CD14-positive monocyte (primary cell): Measurements from ENCODE around the gene TSHZ1. TPM values are rescaled to one million over a fixed set of nuclear protein-coding genes. Genes with fewer than 3 reads are reported as not detected.
A peak's percentile ranks its signal among the peaks of the same experiment; 100 is the strongest.

Source experiments
- DNase-seq, 3 donors: peaks; one replicate each; pipeline ENCODE4 v3.0.0-alpha.2; 2011 to 2022
- H2AFZ ChIP-seq: 2 replicates; pipeline ENCODE4 v1.6.0; 2012; ENCODE audit warnings: mild to moderate bottlenecking, low read depth, low read length, inconsistent platforms; ENCODE audit not compliant: insufficient read depth, poor library complexity, severe bottlenecking
- H3K27ac ChIP-seq, 2 donors: 1 replicate in 1 of 2; 2 replicates in 1 of 2; pipeline ENCODE4 v1.5.1; 2012 to 2013; ENCODE audit warnings: low read length in 2 of 2, control low read depth in 1 of 2, inconsistent platforms in 1 of 2, low read depth in 1 of 2, mild to moderate bottlenecking in 1 of 2
- H3K27me3 ChIP-seq, 2 donors: one replicate each; pipeline versions ENCODE4 v1.6.0 to v1.6.1; 2011 to 2013; ENCODE audit warnings: low read length in 2 of 2; ENCODE audit not compliant: control insufficient read depth in 2 of 2, insufficient read depth in 2 of 2
- H3K36me3 ChIP-seq, 2 donors: replicated peaks in 1 of 2; 1 replicate in 1 of 2; 2 replicates in 1 of 2; pipeline versions ENCODE4 v1.5.1 to v1.6.1; 2012 to 2013; ENCODE audit warnings: low read length in 2 of 2, control low read depth in 1 of 2, inconsistent platforms in 1 of 2, mild to moderate bottlenecking in 1 of 2; ENCODE audit not compliant: insufficient read depth in 2 of 2, control insufficient read depth in 1 of 2
- H3K4me1 ChIP-seq, 2 donors: 1 replicate in 1 of 2; 2 replicates in 1 of 2; pipeline versions ENCODE4 v1.5.1 to v1.6.1; 2012 to 2013; ENCODE audit warnings: low read length in 2 of 2, control low read depth in 1 of 2, inconsistent platforms in 1 of 2, mild to moderate bottlenecking in 1 of 2, moderate library complexity in 1 of 2; ENCODE audit not compliant: insufficient read depth in 2 of 2, control insufficient read depth in 1 of 2
- H3K4me2 ChIP-seq: replicated peaks from 2 replicates; pipeline ENCODE3; 2012; ENCODE audit warnings: low read length, moderate library complexity, mild to moderate bottlenecking; ENCODE audit not compliant: poor library complexity, severe bottlenecking; ENCODE audit errors: extremely low read depth
- H3K4me3 ChIP-seq, 3 experiments: fragments of 200-600 bp in 1 of 3; sonication (generic) in 1 of 3; replicated peaks in 1 of 3; 1 replicate in 2 of 3; 2 replicates in 1 of 3; pipeline ENCODE4 v1.5.1; 2011 to 2013; ENCODE audit warnings: low read length in 3 of 3, mild to moderate bottlenecking in 3 of 3, control low read depth in 2 of 3, low read depth in 2 of 3, inconsistent platforms in 1 of 3, moderate library complexity in 1 of 3
- H3K79me2 ChIP-seq: 2 replicates; pipeline ENCODE4 v1.6.0; 2012; ENCODE audit warnings: mild to moderate bottlenecking, control low read depth, inconsistent platforms, low read length, moderate library complexity; ENCODE audit not compliant: insufficient read depth
- H3K9ac ChIP-seq: 2 replicates; pipeline ENCODE4 v1.6.0; 2017; ENCODE audit warnings: low read length, mild to moderate bottlenecking; ENCODE audit not compliant: insufficient read depth, poor library complexity, severe bottlenecking
- H3K9me3 ChIP-seq, 2 donors: replicated peaks in 1 of 2; 1 replicate in 1 of 2; 2 replicates in 1 of 2; pipeline versions ENCODE4 v1.5.1 to v1.6.1; 2012 to 2013; ENCODE audit warnings: low read length in 2 of 2, control low read depth in 1 of 2; ENCODE audit not compliant: control insufficient read depth in 1 of 2, insufficient read depth in 1 of 2
- H4K20me1 ChIP-seq: 2 replicates; pipeline ENCODE4 v1.6.0; 2012; ENCODE audit warnings: mild to moderate bottlenecking, low read length, control low read depth, moderate library complexity; ENCODE audit not compliant: insufficient read depth
- H3K27ac Mint-ChIP-seq, 7 donors: one replicate each; pipeline ENCODE4 v1.8.0; 2020; ENCODE audit warnings: mild to moderate bottlenecking in 7 of 7, mixed read lengths in 7 of 7, moderate library complexity in 6 of 7, inconsistent platforms in 2 of 7
- H3K27me3 Mint-ChIP-seq, 3 donors: one replicate each; pipeline ENCODE4 v1.8.0; 2021 to 2022; ENCODE audit warnings: low read depth in 3 of 3, mild to moderate bottlenecking in 3 of 3, mixed read lengths in 3 of 3, moderate library complexity in 3 of 3, inconsistent platforms in 1 of 3
- H3K36me3 Mint-ChIP-seq, 2 donors: one replicate each; pipeline ENCODE4 v1.8.0; 2020; ENCODE audit warnings: mixed read lengths in 2 of 2, inconsistent platforms in 1 of 2, mild to moderate bottlenecking in 1 of 2
- H3K4me1 Mint-ChIP-seq: one replicate; pipeline ENCODE4 v1.8.0; 2020; ENCODE audit warnings: mild to moderate bottlenecking, mixed read lengths
- H3K4me3 Mint-ChIP-seq, 2 donors: one replicate each; pipeline ENCODE4 v1.8.0; 2020; ENCODE audit warnings: mild to moderate bottlenecking in 2 of 2, mixed read lengths in 2 of 2, moderate library complexity in 1 of 2
- H3K9me3 Mint-ChIP-seq, 7 donors: one replicate each; pipeline ENCODE4 v1.8.0; 2020 to 2022; ENCODE audit warnings: mixed read lengths in 7 of 7, mild to moderate bottlenecking in 6 of 7, moderate library complexity in 6 of 7, inconsistent platforms in 2 of 7
- WGBS: methylation state at CpG from one replicate; pipeline ENCODE4 v1.1.5; 2013; ENCODE audit warnings: missing lambda C conversion rate; ENCODE audit not compliant: insufficient coverage; 5-methylcytosine and 5-hydroxymethylcytosine counted together
- intact Hi-C, 2 donors: fragments of 100-400 bp; cut with micrococcal nuclease; formaldehyde crosslinking; loops; one replicate each; pipeline versions ENCODE4 v1.15.0 to v1.15.1; 2023
- polyA plus RNA-seq, 3 donors: library from polyadenylated mRNA; depleted of rRNA in 1 of 3; unstranded in 2 of 3; stranded (reverse) in 1 of 3; fragments of 300-500 nt in 2 of 3; fragments of >200 nt in 1 of 3; fragmentation: Illumina TruSeq in 2 of 3; gene quantifications; 1 replicate in 2 of 3; 2 replicates in 1 of 3; pipeline ENCODE4 v1.2.3, GENCODE V29; 2012 to 2021
- TF ChIP-seq, protein P1 (sequence below): fragments of 200-600 bp; IDR thresholded peaks from one replicate; pipeline ENCODE4 v1.8.0; 2022; ENCODE audit warnings: antibody characterized with exemption, mild to moderate bottlenecking

The TSHZ1 gene
- polyA plus RNA-seq, 3 donors = 0.76 to 3.3 (median 1.4) TPM

- H3K36me3 ChIP-seq = peaks cover 22 to 31% of the 10 kb centered on the region in 2 donors
- H3K27me3 ChIP-seq = no peaks in the 10 kb centered on the region
- Mint-ChIP-seq H3K4me1 (no peaks in the 10 kb centered on the region), H3K27ac (no peak overlapping the region), H3K27me3 (no peaks in the 10 kb centered on the region), H3K9me3 (peaks cover 0 to 3% (median 0%) of the 10 kb centered on the region in 7 donors), H3K4me3 (no peak overlapping the region), H3K36me3 (peaks cover 42% of the 10 kb centered on the region in 2 donors)
- H4K20me1 ChIP-seq = peaks cover 65% of the 10 kb centered on the region
- no peak overlapping the region for H3K9ac ChIP-seq
- H3K4me1 ChIP-seq = no peaks in the 10 kb centered on the region
- no peak overlapping the region for H3K4me3 ChIP-seq
- H3K27ac ChIP-seq = no peak overlapping the region
- peaks cover 10% of the 10 kb centered on the region for H3K79me2 ChIP-seq
- no peak overlapping the region for H3K4me2 ChIP-seq
- TF ChIP-seq, protein P1, sequence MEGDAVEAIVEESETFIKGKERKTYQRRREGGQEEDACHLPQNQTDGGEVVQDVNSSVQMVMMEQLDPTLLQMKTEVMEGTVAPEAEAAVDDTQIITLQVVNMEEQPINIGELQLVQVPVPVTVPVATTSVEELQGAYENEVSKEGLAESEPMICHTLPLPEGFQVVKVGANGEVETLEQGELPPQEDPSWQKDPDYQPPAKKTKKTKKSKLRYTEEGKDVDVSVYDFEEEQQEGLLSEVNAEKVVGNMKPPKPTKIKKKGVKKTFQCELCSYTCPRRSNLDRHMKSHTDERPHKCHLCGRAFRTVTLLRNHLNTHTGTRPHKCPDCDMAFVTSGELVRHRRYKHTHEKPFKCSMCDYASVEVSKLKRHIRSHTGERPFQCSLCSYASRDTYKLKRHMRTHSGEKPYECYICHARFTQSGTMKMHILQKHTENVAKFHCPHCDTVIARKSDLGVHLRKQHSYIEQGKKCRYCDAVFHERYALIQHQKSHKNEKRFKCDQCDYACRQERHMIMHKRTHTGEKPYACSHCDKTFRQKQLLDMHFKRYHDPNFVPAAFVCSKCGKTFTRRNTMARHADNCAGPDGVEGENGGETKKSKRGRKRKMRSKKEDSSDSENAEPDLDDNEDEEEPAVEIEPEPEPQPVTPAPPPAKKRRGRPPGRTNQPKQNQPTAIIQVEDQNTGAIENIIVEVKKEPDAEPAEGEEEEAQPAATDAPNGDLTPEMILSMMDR = no peak
- DNase-seq = no peak
- no peaks in the 10 kb centered on the region for H3K9me3 ChIP-seq
- intact Hi-C loops = no loop called here
- H2AFZ ChIP-seq = no peak overlapping the region
- WGBS = 0% methylated on average over 1 of the region's 3 CpGs
Observed at GRCh38 chr18:75198036-75198435, 12.6 kb upstream of the TSHZ1 start.

GRCh38 chr18:75199327-75199726, 11.3 kb upstream of the TSHZ1 start:
- Mint-ChIP-seq H3K4me3 (no peak overlapping the region), H3K27ac (peak overlapping the region in 1 of 7 donors; percentile 34), H3K36me3 (peaks cover 42 to 44% of the 10 kb centered on the region in 2 donors), H3K4me1 (peaks cover 1% of the 10 kb centered on the region), H3K27me3 (peaks cover 0 to 8% (median 5%) of the 10 kb centered on the region in 3 donors), H3K9me3 (peaks cover 0 to 3% (median 0%) of the 10 kb centered on the region in 7 donors)
- Histone ChIP-seq H3K4me3 (no peak overlapping the region), H3K4me1 (peaks cover 4 to 6% of the 10 kb centered on the region in 2 donors), H3K36me3 (peaks cover 22 to 31% of the 10 kb centered on the region in 2 donors), H4K20me1 (peaks cover 78% of the 10 kb centered on the region), H3K27me3 (peaks cover 0 to 8% of the 10 kb centered on the region in 2 donors), H3K27ac (no peak overlapping the region), H3K9me3 (no peaks in the 10 kb centered on the region), H3K9ac (no peak overlapping the region), H2AFZ (no peak overlapping the region), H3K79me2 (peaks cover 22% of the 10 kb centered on the region), H3K4me2 (no peak overlapping the region)
- intact Hi-C loops = no loop called here
- no peak for DNase-seq
- TF ChIP-seq, protein P1 = no peak
- WGBS = 87% methylated on average over 3 of the region's 4 CpGs
